SK-N-MC (cell line): ENCODE results near the gene ADGRL3.

Source experiments
- EZH2 ChIP-seq: fragments of 200-600 bp; sonication (generic); IDR thresholded peaks from one replicate; pipeline ENCODE4 v1.6.1; 2017; ENCODE audit warnings: antibody characterized with exemption
- POLR2AphosphoS5 ChIP-seq: IDR thresholded peaks from 2 replicates; pipeline ENCODE4 v1.6.1; 2012; ENCODE audit warnings: mild to moderate bottlenecking, low read depth, low read length, borderline replicate concordance

DNA sequence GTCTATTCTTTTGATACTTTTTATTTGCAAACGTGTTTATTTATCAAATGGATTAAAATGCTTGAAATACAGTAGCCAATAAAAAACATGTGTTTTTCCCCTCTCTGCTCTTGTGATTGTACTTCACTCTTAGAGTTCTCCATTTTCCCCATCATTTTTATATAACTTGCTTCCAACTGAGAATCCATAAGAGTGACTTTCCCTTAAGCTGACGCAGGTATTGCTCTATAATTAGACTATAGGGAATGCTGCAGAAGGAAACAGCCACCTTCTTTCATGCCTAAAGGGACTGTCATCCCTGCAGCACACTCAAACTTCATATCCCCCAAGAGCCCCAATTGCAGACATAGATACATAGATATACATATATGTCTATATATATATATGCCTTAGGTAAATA, 456.9 kb downstream of the ADGRL3 start:
- TF ChIP-seq POLR2AphosphoS5, result no peak
- TF ChIP-seq EZH2, result no peak
